Stimulated activated CD8-positive, alpha-beta memory T cell treated with anti-CD3 and anti-CD28 coated beads, Interleukin-2, amount 100 ng/mL, for 48 hours (primary cell): Measurements from ENCODE around the gene RUNX2.

Source experiments
- DNase-seq, 2 donors: peaks; one replicate each; pipeline ENCODE4 v3.0.0-alpha.2; 2020; ENCODE audit warnings: low read depth in 2 of 2

The RUNX2 gene

GRCh38 chr6:45514454-45515230 lies 186.5 kb downstream of the RUNX2 start:
- no peak for DNase-seq

DNA sequence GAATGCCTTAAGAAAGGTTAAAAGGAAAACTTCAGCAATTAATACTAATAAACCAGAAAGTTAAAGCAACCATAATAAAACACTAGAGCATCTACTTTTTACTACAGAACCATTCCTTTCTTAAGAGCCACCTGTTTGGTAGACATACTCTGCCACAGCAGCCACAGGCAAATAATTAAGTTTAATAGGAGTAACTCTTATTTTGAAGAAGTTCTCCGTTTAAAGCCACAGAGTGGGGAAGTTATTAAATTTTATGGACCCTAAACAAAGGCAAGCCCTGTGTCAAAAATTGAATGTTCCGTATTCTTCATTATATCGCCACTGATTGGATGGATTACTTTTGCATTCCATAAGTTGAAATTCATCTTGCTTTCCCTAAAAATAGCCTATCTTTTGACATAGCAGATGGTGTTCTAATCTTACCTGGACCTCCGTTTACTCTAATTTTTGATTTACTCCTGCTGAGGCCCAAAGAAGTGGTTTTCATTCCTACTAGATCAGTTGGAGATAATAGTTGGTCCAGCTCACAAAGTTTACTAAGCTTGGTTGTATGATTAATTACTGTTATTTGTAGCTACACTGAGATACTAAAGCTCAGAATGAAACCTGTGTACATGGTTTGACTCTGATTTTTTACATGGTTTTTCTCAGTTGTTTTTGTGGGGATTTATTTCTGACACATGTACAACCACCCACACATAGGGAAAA lies 190.0 kb downstream of the RUNX2 start:
- DNase-seq = no peak

GRCh38 chr6:45521226-45521625 lies 193.1 kb downstream of the RUNX2 start:
- no peak for DNase-seq

- DNase-seq = no peak
These were observed 194.4 kb downstream of the RUNX2 start for GRCh38 chr6:45522486-45522885.

- DNase-seq = no peak
These were observed 199.1 kb downstream of the RUNX2 start for GRCh38 chr6:45527210-45527609.

DNA sequence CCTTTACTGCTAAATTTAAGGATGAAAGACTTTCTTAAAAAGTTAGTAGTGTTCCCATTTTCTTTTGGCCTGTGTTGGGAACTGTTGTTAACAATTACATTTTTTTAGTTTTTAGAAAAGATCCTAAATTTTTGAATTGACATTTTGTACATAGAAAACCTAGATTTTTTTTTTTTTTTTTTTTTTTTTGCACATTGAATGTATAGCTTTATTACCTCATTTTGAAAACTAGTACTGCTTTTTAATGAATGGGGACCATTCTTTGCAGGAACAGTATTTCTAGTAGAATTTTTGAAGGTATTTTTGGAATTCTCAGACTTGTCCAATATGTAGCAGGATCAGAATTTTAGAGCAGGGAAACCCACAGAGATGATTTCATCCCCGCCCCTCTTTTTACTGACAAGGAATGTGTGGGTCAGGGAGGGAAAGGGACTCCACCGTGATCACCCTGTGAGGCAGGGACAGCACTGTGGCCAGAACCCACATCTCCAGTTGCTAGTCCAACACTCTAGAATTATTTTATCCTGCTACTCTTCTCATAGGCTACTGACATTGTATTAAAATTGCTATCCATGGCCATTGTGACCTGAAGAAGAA lies 204.0 kb downstream of the RUNX2 start:
- DNase-seq = no peak

GRCh38 chr6:45532721-45533210 lies 204.6 kb downstream of the RUNX2 start:
- no peak for DNase-seq

- no peak for DNase-seq
These were observed 205.3 kb downstream of the RUNX2 start for GRCh38 chr6:45533386-45533785.

- no peak for DNase-seq
These were observed 207.8 kb downstream of the RUNX2 start for GRCh38 chr6:45535933-45536332.

- DNase-seq = no peak
These were observed 209.4 kb downstream of the RUNX2 start for GRCh38 chr6:45537539-45537938.

GRCh38 chr6:45538641-45539547 lies 210.8 kb downstream of the RUNX2 start:
- DNase-seq = no peak

GRCh38 chr6:45540375-45540920 lies 212.3 kb downstream of the RUNX2 start:
- DNase-seq = no peak

DNA sequence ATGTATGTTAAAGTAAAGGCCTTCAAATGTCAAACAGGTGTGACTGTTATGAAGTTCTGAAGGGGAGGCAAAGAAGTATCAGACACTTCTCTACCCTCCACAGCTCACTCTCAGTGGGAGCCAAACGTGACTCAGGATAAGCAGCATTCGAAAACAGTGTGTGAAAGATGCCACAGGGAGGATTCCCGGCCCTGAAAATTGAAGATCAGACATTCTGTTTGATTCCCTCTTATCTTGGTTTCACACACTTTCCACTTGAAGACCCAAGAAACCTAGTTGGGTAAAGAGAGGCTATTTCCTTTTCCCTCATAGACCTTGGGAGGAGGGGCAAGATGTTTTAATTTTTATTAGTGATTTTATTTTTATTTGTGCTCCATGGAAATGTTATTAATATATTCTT lies 213.8 kb downstream of the RUNX2 start:
- no peak for DNase-seq

- DNase-seq = no peak
These were observed 215.4 kb downstream of the RUNX2 start for GRCh38 chr6:45543298-45544235.

DNA sequence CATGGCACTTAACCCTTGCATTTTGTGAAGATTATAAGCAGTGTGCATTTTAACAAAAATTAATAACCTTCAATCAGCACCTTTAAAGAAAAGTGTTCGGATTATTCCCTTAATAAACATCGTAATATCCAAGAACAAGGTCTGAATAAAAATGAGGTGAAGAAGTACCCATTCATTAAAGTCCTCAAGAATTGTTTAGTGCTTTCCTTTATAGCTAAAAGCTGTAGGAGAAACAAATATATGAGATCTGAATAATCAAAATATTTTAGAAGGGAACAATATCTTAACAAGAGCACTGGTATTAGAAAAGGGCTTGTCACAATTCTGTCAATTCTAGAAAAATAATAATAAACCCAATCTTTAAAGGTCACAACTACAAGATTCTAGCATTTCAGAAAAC lies 217.3 kb downstream of the RUNX2 start:
- DNase-seq = no peak

GRCh38 chr6:45548657-45549515 lies 220.8 kb downstream of the RUNX2 start:
- no peak for DNase-seq

- DNase-seq = no peak
These were observed 224.4 kb downstream of the RUNX2 start for GRCh38 chr6:45552536-45552935.

DNA sequence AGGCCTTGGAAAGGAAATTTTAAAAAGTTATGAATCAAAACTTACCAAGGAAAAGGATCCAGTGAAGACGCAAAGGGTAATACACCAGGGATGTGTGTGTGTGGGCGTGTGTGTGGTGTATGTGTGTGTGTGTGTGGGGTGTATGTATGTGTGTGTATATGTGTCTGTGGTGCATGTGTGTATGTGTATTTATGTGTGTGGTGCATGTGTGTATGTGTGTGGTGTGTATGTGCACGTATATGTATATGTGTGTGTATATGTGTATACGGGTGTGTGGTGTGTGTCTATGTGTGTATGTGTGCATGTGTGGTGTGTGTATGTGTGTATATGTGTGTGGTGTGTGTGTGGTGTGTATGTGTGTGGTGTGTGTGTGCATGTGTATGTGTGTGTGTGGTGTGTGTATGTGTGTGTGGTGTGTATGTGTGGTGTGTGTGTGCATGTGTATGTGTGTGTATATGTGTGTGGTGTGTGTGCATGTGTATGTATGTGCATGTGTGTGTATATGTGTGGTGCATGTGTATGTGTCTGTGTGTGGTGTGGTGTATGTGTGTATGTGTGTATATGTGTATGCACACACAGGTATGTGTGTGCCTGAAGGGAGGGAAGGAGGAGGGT lies 225.7 kb downstream of the RUNX2 start:
- DNase-seq = no peak

DNA sequence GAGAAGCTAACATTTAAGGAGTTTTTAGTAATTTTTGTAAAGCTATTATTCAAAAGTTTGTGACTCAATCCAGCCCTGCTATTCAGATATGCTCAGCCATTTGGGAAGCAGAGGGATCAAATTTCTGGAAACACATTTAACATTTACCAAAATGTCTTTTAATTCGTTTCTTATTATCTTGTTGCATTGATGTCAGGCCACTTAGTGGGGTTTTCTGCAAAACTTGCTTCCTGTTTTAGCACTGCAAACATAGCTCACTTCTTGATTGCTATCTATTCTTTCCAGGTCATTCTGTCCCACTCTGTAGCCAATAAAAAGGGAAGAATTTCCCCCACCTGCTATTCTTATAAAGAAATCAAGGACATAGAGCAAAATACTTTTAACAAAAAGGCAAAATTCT lies 226.5 kb downstream of the RUNX2 start:
- DNase-seq = no peak
